GM10266 (cell line): ENCODE results near the gene ANXA11.

Experiments used
- DNase-seq: peaks from one replicate; pipeline ENCODE4 v3.0.0; 2012; ENCODE audit errors: extremely low spot score
- CTCF ChIP-seq: IDR thresholded peaks from 2 replicates; pipeline ENCODE4 v1.5.1; 2012; ENCODE audit warnings: mild to moderate bottlenecking, low read depth; ENCODE audit not compliant: control insufficient read depth, insufficient read depth; ENCODE audit errors: missing control alignments

The ANXA11 gene

GRCh38 chr10:80172896-80173295, 32.4 kb downstream of the ANXA11 start:
- TF ChIP-seq CTCF = no peak
- no peak for DNase-seq

GRCh38 chr10:80171248-80171660, 34.1 kb downstream of the ANXA11 start:
- no peak for TF ChIP-seq CTCF
- DNase-seq = no peak

GRCh38 chr10:80170641-80171040, 34.7 kb downstream of the ANXA11 start:
- DNase-seq = no peak
- no peak for TF ChIP-seq CTCF

- no peak for TF ChIP-seq CTCF
- no peak for DNase-seq
Measured at GRCh38 chr10:80170026-80170425, 35.3 kb downstream of the ANXA11 start.

- TF ChIP-seq CTCF = peak; percentile 56
- DNase-seq = peak; percentile 51
Measured at GRCh38 chr10:80168679-80169380, 36.5 kb downstream of the ANXA11 start.

GRCh38 chr10:80168162-80168511, 37.2 kb downstream of the ANXA11 start:
- no peak for TF ChIP-seq CTCF
- DNase-seq = no peak

- no peak for TF ChIP-seq CTCF
- no peak for DNase-seq
Measured at GRCh38 chr10:80167471-80168161, 37.7 kb downstream of the ANXA11 start.
